GM08714 (cell line): ENCODE measurements around the gene DTX3.

Source experiments
- H3K4me3 ChIP-seq: fragments of 200-500 bp; sonication (Bioruptor generic); 2 replicates; pipeline ENCODE4 v1.5.1; 2014; ENCODE audit warnings: mild to moderate bottlenecking, low read length, inconsistent platforms
- ZNF274 ChIP-seq: IDR thresholded peaks from 2 replicates; pipeline ENCODE4 v1.6.1; 2012; ENCODE audit warnings: mild to moderate bottlenecking, low read depth, low read length

DTX3 gene

DNA sequence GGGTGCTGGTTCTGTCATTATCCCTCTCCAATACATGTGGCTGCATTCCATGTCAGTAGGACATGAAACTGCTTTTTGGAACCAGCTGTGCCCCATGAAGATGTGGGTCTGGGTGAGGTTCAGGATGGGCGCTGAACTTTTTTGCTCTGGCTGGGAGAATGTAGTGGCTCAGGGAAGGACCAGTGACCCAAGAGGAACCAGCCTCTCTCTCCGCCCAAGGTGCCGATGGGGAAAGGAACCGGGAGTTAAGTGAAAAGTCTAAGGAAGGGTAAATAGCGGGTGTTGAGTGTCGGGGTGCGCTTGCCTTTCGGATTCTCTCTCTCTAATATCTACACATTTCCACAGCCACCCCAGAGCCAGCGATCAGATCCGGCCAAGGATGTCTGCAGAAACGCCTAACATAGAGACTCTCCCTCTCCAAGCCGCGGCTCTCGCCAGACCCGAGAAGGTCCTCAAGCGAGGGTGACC lies 14.4 kb downstream of the DTX3 start:
- no peak for TF ChIP-seq ZNF274
- H3K4me3 ChIP-seq: no peak overlapping the region

DNA sequence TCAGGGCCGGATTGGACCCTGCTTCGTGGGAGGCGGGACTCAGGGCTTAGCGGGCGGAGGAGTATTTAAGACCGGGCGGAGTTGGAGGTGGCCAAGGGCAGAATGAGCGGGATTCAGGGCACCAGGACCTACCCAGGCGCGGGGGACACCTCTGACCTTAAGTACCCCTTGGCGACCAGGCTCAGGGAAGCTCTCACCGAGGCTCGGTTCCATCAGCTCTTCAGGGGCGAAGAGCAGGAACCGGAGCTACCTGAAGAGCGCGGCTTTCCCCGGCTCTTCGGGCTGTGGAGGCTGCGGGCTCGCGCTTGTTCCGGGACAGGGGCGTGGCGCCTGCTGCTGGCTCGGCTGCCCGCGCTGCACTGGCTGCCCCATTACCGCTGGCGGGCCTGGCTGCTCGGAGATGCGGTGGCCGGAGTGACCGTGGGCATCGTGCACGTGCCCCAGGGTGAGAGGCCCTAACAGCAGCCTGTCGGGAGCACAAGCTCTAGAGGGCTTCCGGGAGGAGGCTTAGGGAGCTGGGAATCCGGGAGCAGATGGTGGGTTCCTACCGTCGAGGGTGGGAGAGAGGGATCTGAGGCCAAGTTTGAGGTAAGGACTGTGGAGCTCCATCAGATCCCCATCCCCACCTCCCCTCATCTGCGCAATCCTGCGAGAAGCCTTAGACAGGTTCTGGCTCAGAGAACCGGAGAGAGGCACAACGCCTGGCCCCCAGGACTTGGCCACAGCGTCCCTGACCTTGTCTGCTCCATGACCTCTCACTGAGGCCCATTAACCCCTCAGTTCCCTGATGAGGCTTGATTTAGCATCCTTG lies 15.0 kb downstream of the DTX3 start:
- no peak overlapping the region for H3K4me3 ChIP-seq
- TF ChIP-seq ZNF274: no peak

DNA sequence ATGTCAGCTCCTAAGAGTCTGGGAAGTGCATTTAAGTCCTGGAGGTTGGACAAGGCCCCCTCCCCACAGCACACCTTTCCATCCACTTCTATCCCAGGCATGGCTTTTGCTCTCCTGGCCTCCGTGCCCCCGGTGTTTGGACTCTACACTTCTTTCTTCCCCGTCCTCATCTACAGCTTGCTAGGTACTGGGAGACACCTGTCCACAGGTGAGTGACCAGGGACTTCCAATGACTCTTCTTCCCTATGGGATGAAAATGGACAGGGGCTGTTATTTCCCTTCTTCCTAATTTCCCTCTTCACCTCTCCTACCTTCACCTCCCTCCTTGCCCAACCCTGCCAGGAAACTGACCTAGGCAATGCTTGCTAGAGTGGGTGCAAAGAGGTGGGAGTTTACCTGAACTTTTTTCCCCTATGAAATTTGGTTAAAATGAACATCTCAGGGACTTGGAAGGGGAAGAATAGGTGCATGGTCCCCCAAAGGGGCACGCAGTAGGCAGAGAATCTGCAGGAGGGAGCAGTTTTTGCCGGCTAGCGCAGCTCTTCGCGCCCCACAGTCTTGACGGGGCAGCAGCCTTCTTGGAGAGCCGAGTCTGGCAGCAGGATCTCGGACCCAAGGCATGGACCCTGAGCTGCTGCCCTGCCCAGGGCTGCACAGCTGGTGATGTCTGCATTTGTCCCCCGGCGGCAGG lies 15.8 kb downstream of the DTX3 start:
- H3K4me3 ChIP-seq: no peak overlapping the region

DNA sequence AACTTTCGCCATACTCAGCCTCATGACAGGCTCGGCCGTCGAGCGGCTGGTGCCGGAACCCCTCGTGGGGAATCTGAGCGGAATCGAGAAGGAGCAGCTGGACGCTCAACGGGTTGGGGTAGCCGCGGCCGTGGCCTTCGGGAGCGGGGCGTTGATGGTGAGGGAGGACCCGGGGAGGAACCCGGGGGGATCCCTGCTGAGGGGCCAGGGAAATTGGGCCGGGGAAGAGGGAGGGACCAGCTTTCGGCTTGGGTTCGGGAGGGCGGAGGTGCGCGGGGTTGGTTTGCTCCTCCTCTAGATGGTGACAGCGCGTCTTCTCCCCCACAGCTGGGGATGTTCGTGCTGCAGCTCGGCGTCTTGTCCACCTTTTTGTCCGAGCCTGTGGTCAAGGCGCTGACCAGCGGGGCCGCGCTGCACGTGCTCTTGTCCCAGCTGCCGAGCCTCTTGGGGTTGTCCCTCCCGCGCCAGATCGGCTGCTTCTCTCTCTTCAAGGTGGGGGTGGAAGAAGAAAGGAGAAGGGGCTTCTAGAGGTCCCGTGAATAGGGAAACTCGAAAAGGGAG lies 16.4 kb downstream of the DTX3 start:
- TF ChIP-seq ZNF274: no peak
- H3K4me3 ChIP-seq: no peak overlapping the region; the same call in 1 of the 2 replicates

More for the DNA sequence above, 15.8 kb downstream of the DTX3 start:
- TF ChIP-seq ZNF274: no peak

DNA sequence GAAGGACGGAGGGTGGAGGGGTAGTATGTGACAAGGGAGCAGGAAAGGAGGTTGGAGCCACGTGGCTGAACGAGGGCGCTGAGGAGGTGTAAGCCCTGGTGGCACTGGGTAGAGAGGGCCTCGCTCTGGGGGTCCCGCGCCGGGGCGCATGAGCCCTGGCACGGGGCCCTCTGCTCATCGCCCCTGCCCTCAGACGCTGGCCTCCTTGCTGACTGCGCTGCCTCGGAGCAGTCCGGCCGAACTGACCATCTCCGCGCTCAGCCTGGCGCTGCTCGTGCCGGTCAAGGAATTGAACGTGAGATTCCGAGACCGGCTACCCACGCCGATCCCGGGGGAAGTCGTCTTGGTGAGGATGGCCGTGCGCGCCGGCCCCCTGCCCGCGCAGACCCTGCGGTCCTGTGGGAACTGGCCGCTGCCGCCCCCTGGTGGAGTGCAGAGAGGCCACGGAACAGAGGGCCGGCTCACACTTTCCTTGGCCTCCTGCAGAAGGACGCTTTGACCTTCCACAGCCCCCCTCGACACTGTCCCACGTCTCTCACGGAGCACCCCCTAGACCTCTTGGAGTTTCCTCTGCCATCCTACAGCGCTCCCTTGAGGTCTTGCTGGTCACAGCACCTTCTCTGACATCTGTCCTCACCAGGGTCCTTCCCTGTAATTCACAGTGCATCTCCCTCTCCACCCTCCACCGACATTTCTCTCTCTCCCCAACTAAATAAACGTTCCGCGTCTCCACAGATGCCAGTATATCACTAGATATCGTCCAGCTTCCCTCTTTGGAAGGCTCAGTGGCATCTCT lies 17.1 kb downstream of the DTX3 start:
- H3K4me3 ChIP-seq: peak overlapping the region; percentile 6; the same call in 1 of the 2 replicates
- TF ChIP-seq ZNF274: no peak

DNA sequence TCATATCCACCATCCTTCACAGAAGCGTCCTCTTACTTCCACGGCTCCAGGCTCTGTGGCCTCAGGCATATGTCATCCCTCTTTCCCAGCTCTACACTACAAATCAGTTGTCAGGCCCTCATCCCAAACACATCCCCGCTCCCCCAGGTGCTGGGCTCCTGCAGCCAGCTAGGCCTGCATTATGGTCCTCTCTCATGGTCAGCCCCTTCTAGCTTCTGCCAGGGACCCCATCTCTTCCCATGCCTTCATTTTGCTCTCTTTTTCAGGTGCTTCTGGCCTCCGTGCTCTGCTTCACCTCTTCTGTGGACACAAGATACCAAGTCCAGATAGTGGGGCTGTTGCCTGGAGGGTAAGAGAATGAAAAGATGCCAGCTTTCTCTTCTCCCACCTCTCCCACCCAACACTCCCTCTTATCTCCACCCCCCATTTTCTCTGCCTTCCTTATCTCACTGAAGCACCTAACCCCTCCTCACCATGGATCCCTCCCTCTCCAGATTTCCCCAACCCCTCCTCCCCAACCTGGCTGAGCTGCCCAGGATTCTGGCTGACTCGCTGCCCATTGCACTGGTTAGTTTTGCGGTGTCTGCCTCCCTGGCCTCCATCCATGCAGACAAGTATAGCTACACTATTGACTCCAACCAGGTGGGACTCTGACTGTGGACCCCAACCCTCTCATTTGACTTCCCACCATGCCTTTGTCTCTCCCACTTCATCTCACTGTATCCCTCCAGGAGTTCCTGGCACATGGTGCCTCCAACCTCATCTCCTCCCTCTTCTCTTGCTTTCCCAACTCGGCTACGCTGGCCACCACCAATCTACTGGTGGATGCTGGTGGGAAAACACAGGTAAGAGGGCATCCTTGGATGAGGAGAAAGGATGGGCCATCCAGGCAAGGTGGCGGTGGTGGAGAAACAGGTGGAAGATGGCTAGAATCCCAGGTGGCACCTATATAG lies 17.9 kb downstream of the DTX3 start:
- TF ChIP-seq ZNF274: no peak
- H3K4me3 ChIP-seq: no peak overlapping the region

DNA sequence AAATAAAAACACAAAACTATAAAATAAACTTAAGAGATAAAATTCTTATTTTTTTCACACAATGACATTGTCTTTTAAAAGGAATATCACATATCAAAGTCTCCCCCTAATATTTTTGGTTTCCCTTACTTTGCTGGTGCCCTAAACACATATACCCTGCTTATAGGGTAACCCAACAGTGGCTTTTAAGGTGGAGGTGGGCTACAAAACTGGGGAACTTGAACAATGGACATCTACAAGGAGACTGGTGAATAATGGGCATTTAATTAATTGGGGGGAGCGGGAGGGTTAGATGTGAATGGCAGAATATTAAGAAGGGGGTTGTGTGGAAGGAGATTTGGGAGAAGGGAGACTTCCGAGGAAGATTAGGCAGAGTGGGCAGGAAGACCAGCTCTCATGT lies 18.8 kb downstream of the DTX3 start:
- H3K4me3 ChIP-seq: no peak overlapping the region
- no peak for TF ChIP-seq ZNF274

DNA sequence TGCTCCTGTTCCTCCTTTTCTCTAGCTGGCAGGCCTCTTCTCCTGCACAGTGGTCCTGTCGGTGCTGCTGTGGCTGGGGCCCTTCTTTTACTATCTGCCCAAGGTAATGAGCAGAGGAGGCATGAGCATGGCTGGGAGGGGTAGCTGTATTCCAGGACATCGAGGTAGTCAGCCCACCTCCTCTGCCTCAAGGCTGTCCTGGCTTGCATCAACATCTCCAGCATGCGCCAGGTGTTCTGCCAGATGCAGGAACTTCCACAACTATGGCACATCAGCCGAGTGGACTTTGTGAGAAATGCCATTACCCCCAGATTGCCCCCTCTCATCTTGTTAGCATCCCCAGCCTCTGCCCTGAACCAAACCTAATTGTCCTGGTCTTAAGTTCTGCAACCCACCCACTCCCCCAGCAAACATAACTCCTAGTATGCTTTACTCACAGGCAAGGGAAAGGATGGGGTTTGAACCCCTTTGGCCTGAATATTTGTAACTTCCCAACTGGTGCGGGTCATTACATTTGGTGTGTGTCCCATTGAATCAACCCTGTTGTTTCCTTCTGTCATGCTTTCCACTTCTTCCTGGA lies 19.3 kb downstream of the DTX3 start:
- H3K4me3 ChIP-seq: no peak overlapping the region
- TF ChIP-seq ZNF274: no peak

DNA sequence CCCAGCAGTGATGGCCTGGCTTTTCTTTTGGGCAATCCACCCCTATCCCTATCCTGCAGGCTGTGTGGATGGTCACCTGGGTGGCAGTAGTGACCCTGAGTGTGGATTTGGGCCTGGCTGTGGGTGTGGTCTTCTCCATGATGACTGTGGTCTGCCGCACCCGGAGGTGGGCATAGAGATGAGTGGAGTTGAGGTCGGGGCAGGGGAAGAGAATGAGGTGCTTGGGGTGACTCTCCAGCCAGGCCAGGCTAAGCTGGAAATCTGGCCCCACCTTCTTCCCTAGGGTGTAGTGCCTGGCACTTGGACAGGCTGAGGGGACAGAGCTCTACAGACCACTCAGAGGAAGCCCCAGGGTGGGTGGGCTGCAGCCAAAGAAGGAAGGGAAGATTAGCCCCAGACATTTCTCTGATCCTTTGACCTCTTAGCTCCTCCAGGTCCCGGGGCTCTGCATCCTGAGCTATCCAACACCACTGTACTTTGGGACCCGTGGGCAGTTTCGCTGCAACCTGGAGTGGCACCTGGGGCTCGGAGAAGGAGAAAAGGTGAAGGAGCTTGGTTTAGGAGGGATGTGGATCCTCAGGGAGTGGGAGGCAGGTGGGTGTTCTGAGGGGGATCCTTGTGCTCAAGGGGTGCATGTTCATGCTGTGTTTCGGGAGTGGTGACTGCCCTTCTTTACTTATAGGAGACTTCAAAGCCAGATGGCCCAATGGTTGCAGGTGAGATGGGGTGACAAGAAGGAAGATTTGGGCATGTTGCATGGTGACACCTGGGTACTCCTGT lies 20.0 kb downstream of the DTX3 start:
- TF ChIP-seq ZNF274: no peak
- H3K4me3 ChIP-seq: no peak overlapping the region

DNA sequence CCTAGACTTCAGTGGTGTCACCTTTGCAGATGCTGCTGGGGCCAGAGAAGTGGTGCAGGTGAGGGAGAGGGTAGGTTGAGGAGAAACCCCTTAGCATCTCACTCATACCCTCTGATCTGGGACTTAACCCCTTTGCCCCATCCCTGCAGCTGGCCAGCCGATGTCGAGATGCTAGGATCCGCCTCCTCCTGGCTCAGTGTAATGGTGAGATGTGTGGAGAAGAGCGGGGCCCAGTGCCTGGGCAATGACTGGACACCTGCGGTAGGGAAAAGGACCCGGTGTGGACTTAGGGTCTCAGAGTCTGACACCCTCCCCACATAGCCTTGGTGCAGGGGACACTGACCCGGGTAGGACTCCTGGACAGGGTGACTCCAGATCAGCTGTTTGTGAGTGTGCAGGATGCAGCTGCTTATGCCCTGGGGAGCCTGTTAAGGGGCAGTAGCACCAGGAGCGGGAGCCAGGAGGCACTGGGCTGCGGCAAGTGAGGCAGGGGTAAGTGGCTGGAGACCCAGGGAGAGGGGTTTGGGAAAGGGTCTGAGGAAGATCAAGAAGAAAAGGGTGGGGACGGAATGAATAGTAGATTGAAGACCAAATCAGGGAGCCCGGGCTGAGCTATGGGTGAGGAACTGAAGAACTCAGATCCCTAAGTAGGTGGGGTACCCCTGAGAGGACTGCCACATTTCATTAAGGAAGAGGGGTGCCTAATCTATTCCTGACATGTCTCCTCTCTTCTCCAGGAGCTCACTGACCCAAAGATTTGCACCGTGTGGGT lies 20.8 kb downstream of the DTX3 start:
- H3K4me3 ChIP-seq: no peak overlapping the region
- no peak for TF ChIP-seq ZNF274
